COLO668 (cell line): ENCODE results near the gene KISS1.
"Not testable (repeated sequence)": the region's sequence is repeated elsewhere in the genome, so short reads cannot be mapped to it uniquely, and the experiment has no call there.

ENCODE experiments used
- DNase-seq: peaks from one replicate; lab custom pipeline; 2025; ENCODE audit not compliant: unreplicated experiment; lab: John Stamatoyannopoulos, UW

KISS1 gene, protein sequence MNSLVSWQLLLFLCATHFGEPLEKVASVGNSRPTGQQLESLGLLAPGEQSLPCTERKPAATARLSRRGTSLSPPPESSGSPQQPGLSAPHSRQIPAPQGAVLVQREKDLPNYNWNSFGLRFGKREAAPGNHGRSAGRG

GRCh38 chr1:204196068-204196795 is at the start of gene KISS1:
Gene KISS1, minus strand, starts transcription at chr1:204196491. Its CDS starts 3,615 bp downstream, at chr1:204192876.
- no peak for DNase-seq

DNA sequence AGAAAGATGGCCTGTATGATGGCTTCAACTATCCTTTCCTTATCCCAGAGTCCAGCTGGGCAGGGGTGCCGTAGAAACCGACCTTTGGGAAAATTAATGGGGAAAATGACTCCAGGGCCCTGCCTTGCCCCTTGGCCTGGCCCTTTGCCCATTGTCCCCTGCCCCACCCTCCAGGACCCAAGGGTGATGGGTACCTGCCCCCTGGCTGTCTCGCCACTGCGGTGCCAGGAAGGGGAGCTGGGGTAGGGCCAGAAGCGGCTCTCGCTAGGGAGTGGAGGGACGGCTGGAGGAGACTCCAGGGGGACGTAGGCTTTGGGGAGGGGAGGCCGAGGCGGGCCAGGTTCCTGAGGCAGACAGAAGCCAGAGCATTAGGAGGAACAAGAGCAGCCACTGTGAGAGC is 46.6 kb upstream of the KISS1 start:
- DNase-seq = no peak

DNA sequence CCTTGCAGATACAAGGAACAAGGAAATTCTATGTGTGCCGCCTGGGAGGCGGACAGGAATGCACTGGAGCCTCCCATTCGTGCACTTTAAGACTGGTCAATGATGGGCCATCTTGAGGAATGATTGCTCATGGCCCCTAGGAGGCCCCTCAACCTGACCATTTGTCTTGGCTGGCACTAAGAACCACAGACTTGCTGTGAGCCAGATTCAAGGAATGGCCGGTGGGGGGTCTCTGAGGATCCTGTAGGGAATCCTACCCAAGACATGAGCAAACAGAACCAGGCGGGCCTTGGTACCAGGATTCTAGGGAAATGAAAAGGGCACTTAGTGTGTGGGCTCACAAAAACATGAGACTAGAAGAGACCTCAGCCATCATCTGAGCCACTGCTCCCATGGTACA is 45.6 kb upstream of the KISS1 start:
- DNase-seq = no peak

- DNase-seq = no peak
Observed at GRCh38 chr1:204241050-204241449, 44.8 kb upstream of the KISS1 start.

GRCh38 chr1:204240233-204240632 is 43.9 kb upstream of the KISS1 start:
- DNase-seq = no peak

DNA sequence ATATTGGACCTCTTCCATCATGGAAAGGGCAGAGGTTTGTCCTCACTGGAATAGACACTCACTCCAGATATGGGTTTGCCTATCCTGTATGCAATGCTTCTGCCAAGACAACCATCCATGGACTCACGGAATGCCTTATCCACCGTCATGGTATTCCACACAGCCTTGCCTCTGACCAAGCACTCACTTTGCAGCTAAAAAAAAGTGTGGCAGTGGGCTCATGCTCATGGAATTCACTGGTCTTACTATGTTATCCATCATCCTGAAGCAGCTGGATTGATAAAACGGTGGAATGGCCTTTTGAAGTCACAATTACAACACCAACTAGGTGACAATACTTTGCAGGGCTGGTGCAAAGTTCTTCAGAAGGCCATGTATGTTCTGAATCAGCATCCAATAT is 43.1 kb upstream of the KISS1 start:
- not testable (repeated sequence) for DNase-seq

DNA sequence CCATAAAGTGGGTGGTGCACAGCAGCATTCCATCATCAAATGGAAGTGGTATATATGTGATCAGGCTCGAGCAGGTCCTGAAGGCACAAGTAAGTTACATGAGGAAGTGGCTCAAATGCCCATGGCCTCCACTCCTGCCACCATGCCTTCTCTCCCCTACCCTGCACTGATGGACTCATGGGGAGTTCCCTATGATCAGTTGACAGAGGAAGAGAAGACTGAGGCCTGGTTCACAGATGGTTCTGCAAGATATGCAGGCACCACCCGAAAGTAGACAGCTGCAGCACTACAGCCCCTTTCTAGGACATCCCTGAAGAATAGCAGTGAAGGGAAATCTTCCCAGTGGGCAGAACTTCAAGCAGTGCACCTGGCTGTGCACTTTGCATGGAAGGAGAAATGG is 42.2 kb upstream of the KISS1 start:
- DNase-seq = not testable (repeated sequence)

DNA sequence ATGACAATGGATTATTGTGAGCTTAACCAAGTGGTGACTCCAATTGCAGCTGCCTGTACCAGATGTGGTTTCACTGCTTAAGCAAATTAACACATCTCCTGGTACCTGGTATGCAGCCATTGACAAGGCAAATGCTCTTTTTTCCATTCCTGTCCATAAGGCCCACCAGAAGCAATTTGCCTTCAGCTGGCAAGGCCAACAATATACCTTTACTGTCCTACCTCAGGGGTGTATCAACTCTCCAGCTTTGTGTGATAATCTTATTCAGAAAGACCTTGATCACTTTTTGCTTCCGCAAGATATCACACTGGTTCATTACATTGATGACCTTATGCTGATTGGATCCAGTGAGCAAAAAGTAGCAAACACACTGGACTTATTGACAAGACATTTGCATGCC is 41.2 kb upstream of the KISS1 start:
- not testable (repeated sequence) for DNase-seq

- no peak for DNase-seq
Observed at GRCh38 chr1:204232526-204232925, 36.2 kb upstream of the KISS1 start.

DNA sequence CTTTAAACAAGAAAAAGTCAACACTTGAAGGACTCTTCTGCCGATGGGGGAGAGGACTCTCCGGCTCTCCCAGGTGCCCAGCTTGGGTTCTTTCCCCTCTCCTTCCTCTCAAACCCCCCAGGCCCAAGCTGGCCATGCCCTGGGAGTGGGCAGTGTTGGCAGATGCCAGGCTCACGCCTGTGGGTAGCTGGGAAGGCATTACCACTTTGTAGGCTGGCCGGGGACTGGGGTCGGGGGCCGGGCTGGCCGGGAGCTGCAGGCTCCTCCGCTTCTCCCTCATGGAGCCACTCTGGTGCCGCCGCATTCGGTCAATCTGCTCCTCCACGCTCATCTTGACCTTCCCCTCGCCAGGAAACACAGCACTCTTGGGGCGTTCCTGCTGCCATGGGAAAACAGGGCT is 33.9 kb upstream of the KISS1 start:
- no peak for DNase-seq

DNA sequence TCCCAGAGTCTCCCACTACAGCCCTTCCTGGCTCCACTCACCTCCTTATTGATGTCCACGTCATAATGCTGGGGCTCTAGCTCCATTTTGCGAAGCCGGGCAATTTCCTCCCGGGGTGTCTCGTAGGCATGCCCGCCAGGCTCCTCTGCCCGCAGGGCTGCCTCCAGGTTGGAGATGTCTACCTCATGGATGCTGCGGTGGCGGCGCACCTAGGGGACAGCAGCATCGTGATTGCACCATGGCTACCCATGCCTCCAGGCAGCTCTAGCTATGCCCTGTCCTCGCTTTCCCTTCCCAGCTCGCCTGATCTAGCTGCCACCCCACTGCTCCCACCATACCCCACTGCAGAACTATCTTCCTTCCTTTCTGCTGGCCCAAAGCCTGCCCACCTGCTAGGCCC is 32.6 kb upstream of the KISS1 start:
- no peak for DNase-seq

DNA sequence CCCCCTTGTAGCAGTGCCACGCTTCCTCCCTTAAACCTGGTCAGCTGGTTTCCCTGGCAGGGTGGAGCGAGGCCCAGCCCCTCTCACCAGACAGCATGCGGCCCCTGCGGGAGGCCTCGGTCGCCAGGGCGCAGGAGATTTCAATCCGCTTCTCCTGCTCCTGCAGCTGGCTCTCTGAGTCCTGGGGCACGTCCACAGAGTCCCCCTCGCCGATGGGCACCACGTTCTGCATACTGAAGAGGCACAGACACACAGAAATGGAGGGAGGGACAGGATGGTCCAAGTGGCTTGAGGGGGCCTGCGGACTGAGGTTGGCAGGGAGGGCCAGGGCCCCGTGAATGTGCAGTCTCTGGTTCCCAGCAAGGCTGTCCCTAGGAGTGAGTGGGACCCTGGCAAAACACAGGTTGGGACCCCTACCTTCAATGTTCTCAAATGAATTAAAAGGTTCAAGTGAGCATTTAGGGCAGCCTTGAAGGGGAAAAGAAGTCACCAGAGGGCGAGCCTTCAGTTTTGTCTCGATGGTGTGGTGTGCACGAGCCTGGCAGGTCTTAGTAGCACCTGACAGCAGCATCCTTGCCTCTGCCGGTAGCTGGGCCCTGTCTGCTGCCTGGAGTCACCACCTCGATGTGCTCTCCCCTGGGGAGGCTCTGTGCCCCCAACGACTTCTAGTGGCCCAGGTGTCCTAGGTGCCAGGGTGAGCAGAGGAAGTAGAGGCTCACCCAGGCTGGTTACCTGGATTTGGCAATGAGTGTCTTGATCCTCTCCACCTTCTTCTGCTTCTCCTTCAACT is 31.9 kb upstream of the KISS1 start:
- DNase-seq = no peak

DNA sequence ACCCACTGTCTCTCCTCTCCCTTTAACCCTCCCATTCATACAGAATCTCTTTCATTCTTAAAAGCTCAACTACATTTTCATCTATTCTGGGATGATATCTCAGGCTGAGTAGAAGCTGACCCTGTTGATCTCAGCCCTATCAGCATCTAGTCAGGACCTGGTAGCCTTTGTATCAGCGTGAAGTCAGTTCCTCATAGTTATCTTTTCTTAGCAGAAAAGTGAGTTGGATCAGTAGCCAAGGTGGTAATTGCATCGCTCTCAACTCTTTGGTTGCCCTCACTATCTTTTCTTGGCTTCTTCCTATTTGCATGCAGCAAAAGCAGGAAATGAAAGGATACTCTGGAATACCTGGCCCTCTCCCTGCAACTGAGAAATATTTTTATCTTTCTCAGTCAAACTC is 31.1 kb upstream of the KISS1 start:
- DNase-seq = no peak

DNA sequence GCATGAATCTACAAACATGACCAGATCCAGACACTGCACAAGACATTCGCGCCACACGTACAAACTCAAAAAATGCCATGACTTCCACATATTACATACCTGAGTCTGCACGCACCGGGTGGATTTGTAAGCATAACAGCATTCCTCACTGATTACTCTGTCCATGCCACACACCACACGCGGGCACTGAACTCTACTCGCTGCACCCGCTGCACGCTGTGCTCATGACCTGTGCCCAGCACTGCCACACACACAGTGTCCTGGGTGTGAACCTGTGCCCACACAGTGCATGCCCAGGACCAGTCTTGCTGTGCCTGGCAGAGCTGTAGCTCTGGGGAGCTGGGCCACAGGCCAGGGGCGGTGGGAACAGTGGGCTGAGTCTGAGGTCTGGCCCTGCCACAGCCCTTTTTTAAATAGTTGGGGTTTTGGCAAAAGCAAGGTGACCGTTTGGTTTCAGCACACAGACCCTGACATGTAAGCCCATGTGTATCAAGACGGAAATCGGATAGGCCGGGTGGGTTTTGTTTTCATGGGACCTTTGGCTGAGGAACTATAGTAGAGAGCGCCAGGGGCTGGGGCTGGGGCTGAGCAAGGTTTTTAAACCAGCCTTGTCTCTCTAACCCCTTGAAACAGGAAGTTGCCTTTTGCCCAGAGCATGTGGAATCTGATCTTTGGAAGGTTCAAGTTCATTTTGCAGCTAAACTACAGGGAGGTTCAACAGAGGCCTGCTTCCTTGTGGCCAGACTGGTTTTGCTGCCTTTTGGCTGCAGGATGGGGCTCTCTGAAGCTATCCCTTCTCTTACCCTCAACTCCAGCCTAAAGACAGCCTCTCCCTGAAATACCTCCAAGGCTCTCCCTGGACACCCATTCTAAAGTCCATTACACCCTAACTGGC is 29.8 kb upstream of the KISS1 start:
- no peak for DNase-seq

- DNase-seq = no peak
Observed at GRCh38 chr1:204224655-204225054, 28.4 kb upstream of the KISS1 start.

GRCh38 chr1:204223129-204223860 is 27.0 kb upstream of the KISS1 start:
- DNase-seq = no peak

GRCh38 chr1:204222764-204223055 is 26.4 kb upstream of the KISS1 start:
- no peak for DNase-seq

DNA sequence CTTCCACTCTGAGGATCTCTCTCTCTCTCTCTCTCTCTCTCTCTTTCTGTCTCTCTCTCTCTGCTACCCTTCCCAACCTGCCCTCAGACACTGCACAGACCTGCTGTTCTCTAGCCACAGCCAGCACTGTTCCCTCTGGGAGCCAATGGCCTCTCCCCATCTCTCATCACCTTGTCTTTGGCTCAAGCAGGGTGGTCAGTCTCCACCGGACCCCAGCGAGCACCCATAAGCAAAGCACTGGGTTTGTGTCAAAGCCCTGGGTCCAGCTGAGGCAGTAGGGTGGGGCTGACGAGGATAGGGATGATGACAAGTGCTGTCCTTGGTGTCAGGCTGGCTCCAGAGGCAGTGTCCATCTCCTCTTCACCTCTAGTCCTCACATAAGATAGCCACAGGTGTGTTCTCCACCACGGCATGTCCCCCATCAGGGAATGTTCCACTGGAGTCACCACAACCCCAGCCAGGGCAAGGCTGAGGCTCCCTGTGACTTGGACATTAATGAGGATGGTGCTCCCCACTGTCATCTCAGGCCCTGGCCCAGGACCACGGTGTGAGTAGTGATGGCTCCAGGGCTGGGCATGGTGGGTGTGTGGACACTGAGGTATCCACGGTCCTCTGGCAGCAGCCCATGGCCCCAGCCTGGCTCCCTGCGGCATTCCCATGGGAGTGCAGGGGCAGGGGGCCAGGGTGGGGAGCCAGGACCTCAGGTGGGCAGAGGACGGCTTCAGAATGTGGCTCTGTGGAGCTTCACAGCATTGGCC is 25.9 kb upstream of the KISS1 start:
- DNase-seq = no peak

DNA sequence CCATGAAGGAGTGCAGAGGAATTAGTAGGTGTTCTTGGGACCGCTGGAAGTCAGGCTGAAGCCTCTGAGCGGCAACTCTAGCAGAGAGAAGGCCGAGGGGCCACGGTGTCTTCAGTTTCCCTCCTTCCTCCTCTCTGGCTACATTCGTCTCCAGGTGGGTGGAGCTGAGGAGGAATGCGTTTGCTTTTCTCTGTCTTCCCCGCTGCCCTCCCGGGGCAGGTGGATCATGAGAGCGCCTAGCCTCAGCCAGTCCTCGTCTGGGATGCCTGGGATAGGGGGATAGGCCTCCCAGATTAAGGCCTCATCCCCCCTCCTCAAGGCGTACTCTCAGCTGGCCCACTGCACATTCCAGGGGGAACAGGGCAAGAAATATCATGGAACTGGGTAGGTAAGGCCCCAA is 25.0 kb upstream of the KISS1 start:
- DNase-seq = no peak

DNA sequence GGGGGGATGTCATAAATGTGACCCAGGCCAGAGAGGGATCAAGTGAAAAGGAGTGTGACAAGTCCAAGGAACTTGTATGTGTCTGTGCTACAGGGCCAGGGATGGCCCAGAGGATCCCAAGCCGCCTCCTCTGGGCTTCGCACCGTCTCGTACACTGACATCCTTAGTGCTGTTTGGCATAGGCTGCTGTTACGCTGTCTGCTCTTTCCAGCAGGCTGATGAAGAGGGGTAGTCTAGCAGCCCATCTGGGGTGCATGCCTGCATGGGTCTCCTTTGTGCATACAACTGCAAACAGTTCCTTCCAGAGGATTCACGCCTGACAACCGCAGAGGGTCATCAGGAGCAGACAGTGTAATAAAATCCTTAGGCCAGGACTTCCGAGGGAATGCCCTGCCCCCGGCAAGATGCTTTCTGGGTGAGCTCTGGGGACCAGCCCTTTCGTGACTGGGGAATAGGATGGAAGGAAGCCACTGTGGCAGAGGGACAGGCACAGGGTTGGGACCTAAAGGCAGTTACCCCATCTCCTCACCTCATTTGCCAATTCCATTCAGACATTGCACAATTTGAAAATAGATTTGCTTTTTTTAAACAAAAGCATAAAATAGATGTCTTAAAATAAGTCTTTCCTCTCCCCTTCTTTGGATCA is 23.8 kb upstream of the KISS1 start:
- DNase-seq = no peak
